Vagina (tissue), 2 donors: ENCODE data around the gene SSU72. TPM values are rescaled to one million over a fixed set of nuclear protein-coding genes. Genes with fewer than 3 reads are reported as not detected.

Source experiments
- DNase-seq, 2 donors: peaks; one replicate each; pipeline ENCODE4 v3.0.0-alpha.2; 2017; ENCODE audit errors: extremely low spot score in 2 of 2
- H3K27ac ChIP-seq: fragments of 200-600 bp; sonication (generic); one replicate; pipeline ENCODE4 v1.5.1; 2019
- H3K27me3 ChIP-seq: fragments of 200-600 bp; sonication (generic); one replicate; pipeline ENCODE4 v1.5.1; 2019
- H3K36me3 ChIP-seq, 2 donors: fragments of 200-600 bp; sonication (generic); one replicate each; pipeline ENCODE4 v1.5.1; 2017 to 2019
- H3K4me1 ChIP-seq: fragments of 200-600 bp; sonication (generic); one replicate; pipeline ENCODE4 v1.5.1; 2019
- H3K4me3 ChIP-seq, 2 donors: fragments of 200-600 bp; sonication (generic); 1 replicate in 1 of 2; 2 replicates in 1 of 2; pipeline ENCODE4 v1.5.1; 2016 to 2019
- H3K9me3 ChIP-seq: fragments of 200-600 bp; sonication (generic); one replicate; pipeline ENCODE4 v1.5.1; 2019
- POLR2A ChIP-seq, 2 donors: fragments of 450-650 bp; IDR thresholded peaks; one replicate each; pipeline ENCODE4 v1.6.1; 2017; ENCODE audit warnings: antibody characterized with exemption in 2 of 2, mild to moderate bottlenecking in 2 of 2, moderate library complexity in 2 of 2
- POLR2AphosphoS5 ChIP-seq, 2 donors: sonication (generic); formaldehyde crosslinking; IDR thresholded peaks; one replicate each; pipeline ENCODE4 v1.9.0; 2017; ENCODE audit warnings: antibody characterized with exemption in 2 of 2, mild to moderate bottlenecking in 2 of 2, low read depth in 1 of 2; ENCODE audit not compliant: insufficient read depth in 1 of 2
- intact Hi-C: fragments of 100-400 bp; cut with DNase I; formaldehyde crosslinking; loops from one replicate; pipeline ENCODE4 v1.15.1; 2023
- total RNA-seq: library from RNA; depleted of rRNA; stranded (reverse); fragments of >200 nt; gene quantifications from one replicate; pipeline ENCODE4 v1.2.3, GENCODE V29; 2016
- TF ChIP-seq, protein P1 (sequence below), 3 experiments: fragments of 450-650 bp in 2 of 3; fragments of 200-600 bp in 1 of 3; sonication (generic) in 1 of 3; IDR thresholded peaks; one replicate each; pipeline ENCODE4 v1.5.1; 2017 to 2019; ENCODE audit warnings: antibody characterized with exemption in 3 of 3, mild to moderate bottlenecking in 2 of 3, moderate library complexity in 2 of 3

Gene SSU72
- total RNA-seq, 1 donor from 2014 or later = 105 TPM

DNA sequence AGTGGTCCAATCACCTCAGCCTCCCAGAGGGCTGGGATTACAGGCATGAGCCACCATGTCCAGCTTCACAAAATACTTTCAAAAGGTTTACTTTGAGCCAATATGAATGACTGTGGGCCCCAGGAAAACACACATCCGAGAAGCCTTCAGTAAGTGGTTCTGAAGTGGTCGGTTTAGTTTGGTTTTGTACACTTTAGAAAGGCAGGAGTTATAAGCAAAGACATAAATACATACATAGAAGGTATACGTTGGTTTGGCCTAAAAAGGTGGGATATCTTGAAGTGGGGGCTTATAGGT is 37.4 kb upstream of the SSU72 start:
- H3K4me3 ChIP-seq = no peak overlapping the region
- H3K9me3 ChIP-seq = no peaks in the 10 kb centered on the region
- H3K36me3 ChIP-seq = no peaks in the 10 kb centered on the region
- DNase-seq = no peak
- H3K27ac ChIP-seq = no peak overlapping the region
- TF ChIP-seq POLR2A (IDR thresholded peaks at IDR 0.05) (no peak), POLR2AphosphoS5 (IDR thresholded peaks at IDR 0.05; ENCODE audit: insufficient read depth in 1 of 2, low read depth in 1 of 2) (no peak)
- TF ChIP-seq, protein P1, sequence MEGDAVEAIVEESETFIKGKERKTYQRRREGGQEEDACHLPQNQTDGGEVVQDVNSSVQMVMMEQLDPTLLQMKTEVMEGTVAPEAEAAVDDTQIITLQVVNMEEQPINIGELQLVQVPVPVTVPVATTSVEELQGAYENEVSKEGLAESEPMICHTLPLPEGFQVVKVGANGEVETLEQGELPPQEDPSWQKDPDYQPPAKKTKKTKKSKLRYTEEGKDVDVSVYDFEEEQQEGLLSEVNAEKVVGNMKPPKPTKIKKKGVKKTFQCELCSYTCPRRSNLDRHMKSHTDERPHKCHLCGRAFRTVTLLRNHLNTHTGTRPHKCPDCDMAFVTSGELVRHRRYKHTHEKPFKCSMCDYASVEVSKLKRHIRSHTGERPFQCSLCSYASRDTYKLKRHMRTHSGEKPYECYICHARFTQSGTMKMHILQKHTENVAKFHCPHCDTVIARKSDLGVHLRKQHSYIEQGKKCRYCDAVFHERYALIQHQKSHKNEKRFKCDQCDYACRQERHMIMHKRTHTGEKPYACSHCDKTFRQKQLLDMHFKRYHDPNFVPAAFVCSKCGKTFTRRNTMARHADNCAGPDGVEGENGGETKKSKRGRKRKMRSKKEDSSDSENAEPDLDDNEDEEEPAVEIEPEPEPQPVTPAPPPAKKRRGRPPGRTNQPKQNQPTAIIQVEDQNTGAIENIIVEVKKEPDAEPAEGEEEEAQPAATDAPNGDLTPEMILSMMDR (IDR thresholded peaks at IDR 0.05) = no peak
- H3K4me1 ChIP-seq = peaks cover 26% of the 10 kb centered on the region
- intact Hi-C loops = no loop called here
- H3K27me3 ChIP-seq = no peaks in the 10 kb centered on the region

DNA sequence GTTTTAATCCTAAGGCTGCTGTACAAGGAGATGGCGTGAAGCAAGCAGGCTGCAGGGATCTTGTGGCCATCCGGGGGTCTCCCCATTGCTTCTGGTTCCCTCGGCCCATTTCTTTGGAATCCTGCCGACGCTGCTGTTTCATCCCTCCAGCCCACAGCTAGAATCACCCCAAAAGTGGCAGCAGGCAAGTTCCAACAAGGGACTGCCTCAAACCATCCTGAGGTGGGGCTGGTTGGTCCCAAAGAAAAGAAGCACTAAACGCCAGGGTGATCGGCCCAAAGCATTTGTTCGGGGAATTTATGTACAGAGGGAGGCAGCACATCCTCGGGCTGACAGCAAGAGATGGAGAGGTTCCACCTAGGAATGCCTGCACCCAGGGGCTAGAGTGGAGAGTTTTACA is 36.1 kb upstream of the SSU72 start:
- intact Hi-C loops = no loop called here
- no peak for DNase-seq
- H3K9me3 ChIP-seq = no peaks in the 10 kb centered on the region
- no peaks in the 10 kb centered on the region for H3K27me3 ChIP-seq
- TF ChIP-seq, protein P1 (IDR thresholded peaks at IDR 0.05) = no peak
- TF ChIP-seq POLR2AphosphoS5 (IDR thresholded peaks at IDR 0.05; ENCODE audit: insufficient read depth in 1 of 2, low read depth in 1 of 2) (no peak), POLR2A (IDR thresholded peaks at IDR 0.05) (no peak)
- no peaks in the 10 kb centered on the region for H3K36me3 ChIP-seq
- H3K27ac ChIP-seq = no peak overlapping the region
- H3K4me1 ChIP-seq = peaks cover 18% of the 10 kb centered on the region
- H3K4me3 ChIP-seq = no peak overlapping the region

DNA sequence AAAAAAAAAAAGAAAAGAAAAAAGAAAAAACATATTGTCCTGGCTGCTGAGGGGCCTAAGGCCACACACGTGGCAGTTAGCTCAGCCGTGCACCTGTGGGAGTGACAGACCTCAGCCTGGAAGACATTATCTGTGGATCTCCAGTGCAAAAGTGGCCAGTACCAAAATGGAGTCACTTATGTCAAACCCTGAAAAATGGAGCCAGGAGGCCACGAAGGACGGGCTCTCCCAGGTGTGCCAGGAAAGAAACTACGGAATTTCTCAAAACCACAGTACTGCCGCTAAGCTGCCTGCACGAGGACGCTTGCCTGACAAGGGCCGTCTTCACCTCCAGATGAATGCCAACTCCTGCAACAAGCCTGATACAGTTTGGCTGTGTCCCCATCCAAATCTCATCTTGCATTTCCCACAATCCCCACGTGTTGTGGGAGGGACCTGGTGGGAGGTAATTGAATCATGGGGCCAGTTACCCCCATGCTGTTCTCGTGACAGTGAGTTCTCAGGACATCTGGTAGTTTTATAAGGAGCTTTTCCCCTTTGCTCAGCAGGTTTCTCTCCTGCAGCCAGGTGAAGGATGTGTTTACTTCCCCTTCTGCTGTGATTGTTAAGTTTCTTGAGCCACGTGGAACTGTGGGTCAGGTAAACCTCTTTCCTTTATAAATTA is 35.3 kb upstream of the SSU72 start:
- no peak for TF ChIP-seq POLR2A (IDR thresholded peaks at IDR 0.05)
- TF ChIP-seq, protein P1 (IDR thresholded peaks at IDR 0.05) = no peak
- TF ChIP-seq POLR2AphosphoS5 (IDR thresholded peaks at IDR 0.05; ENCODE audit: insufficient read depth in 1 of 2, low read depth in 1 of 2) = no peak
- no peak overlapping the region for H3K27ac ChIP-seq

DNA sequence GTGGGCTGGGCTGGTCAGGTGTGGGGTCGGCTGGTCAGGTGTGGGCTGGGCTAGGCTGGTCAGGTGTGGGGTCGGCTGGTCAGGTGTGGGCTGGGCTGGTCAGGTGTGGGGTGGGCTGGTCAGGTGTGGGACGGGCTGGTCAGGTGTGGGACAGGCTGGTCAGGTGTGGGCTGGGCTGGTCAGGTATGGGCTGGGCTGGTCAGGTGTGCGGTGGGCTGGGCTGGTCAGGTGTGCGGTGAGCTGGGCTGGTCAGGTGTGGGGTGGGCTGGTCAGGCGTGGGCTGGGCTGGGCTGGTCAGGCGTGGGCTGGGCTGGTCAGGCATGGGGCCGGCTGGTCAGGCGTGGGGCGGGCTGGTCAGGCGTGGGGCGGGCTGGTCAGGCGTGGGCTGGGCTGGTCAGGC is 31.6 kb upstream of the SSU72 start:
- Histone ChIP-seq H3K9me3 (no peaks in the 10 kb centered on the region), H3K36me3 (no peaks in the 10 kb centered on the region), H3K27ac (no peak overlapping the region), H3K4me1 (no peaks in the 10 kb centered on the region), H3K27me3 (no peaks in the 10 kb centered on the region), H3K4me3 (no peak overlapping the region)
- TF ChIP-seq POLR2AphosphoS5 (IDR thresholded peaks at IDR 0.05; ENCODE audit: insufficient read depth in 1 of 2, low read depth in 1 of 2) = no peak
- no peak for TF ChIP-seq POLR2A (IDR thresholded peaks at IDR 0.05)
- TF ChIP-seq, protein P1 (IDR thresholded peaks at IDR 0.05) = no peak
- intact Hi-C loops = no loop called here
- DNase-seq = no peak

More for the DNA sequence above, 35.3 kb upstream of the SSU72 start:
- DNase-seq = no peak
- H3K4me3 ChIP-seq = no peak overlapping the region
- intact Hi-C loops = no loop called here
- H3K36me3 ChIP-seq = no peaks in the 10 kb centered on the region
- H3K4me1 ChIP-seq = peaks cover 18% of the 10 kb centered on the region
- H3K9me3 ChIP-seq = no peaks in the 10 kb centered on the region
- no peaks in the 10 kb centered on the region for H3K27me3 ChIP-seq

DNA sequence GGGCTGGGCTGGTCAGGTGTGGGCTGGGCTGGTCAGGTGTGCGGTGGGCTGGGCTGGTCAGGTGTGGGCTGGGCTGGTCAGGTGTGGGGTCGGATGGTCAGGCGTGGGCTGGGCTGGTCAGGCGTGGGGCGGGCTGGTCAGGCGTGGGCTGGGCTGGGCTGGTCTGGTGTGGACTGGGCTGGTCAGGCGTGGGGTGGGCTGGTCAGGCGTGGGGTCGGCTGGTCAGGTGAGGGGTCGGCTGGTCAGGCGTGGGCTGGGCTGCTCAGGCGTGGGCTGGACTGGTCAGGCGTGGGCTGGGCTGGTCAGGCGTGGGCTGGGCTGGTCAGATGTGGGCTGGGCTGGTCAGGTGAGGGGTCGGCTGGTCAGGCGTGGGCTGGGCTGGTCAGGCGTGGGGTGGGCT is 31.1 kb upstream of the SSU72 start:
- intact Hi-C loops = no loop called here
- no peaks in the 10 kb centered on the region for H3K27me3 ChIP-seq
- TF ChIP-seq POLR2A (IDR thresholded peaks at IDR 0.05) (no peak), POLR2AphosphoS5 (IDR thresholded peaks at IDR 0.05; ENCODE audit: insufficient read depth in 1 of 2, low read depth in 1 of 2) (no peak)
- TF ChIP-seq, protein P1 (IDR thresholded peaks at IDR 0.05) = no peak
- H3K36me3 ChIP-seq = no peaks in the 10 kb centered on the region
- no peak overlapping the region for H3K27ac ChIP-seq
- no peaks in the 10 kb centered on the region for H3K9me3 ChIP-seq
- DNase-seq = no peak
- no peaks in the 10 kb centered on the region for H3K4me1 ChIP-seq
- H3K4me3 ChIP-seq = no peak overlapping the region
